Esophagus squamous epithelium (tissue), 4 donors: ENCODE results near the gene COQ2.

Experiments
- CTCF ChIP-seq, 6 experiments: fragments of 450-650 bp in 4 of 6; fragments of 200-600 bp in 2 of 6; sonication (generic) in 2 of 6; IDR thresholded peaks; one replicate each; pipeline ENCODE4 v1.5.1; 2016 to 2019; ENCODE audit warnings: antibody characterized with exemption in 6 of 6, mild to moderate bottlenecking in 4 of 6, moderate library complexity in 4 of 6
- POLR2A ChIP-seq, 4 donors: fragments of 450-650 bp; IDR thresholded peaks; one replicate each; pipeline ENCODE4 v1.6.1; 2017; ENCODE audit warnings: antibody characterized with exemption in 4 of 4, mild to moderate bottlenecking in 4 of 4, moderate library complexity in 3 of 4

- no peak for TF ChIP-seq CTCF (IDR thresholded peaks at IDR 0.05)
- no peak for TF ChIP-seq POLR2A (IDR thresholded peaks at IDR 0.05)
Observed at GRCh38 chr4:83320548-83320947, 36.0 kb upstream of the COQ2 start.
